K562 (cell line): ENCODE measurements around the gene SLC25A45. TPM values are rescaled to one million over a fixed set of nuclear protein-coding genes. Genes with fewer than 3 reads are reported as not detected.

Source experiments
- ATF2 ChIP-seq: sonication (generic); formaldehyde crosslinking; IDR thresholded peaks from 2 replicates; pipeline ENCODE4 v1.8.1; 2022; ENCODE audit warnings: missing genetic modification reagents
- BCL6 ChIP-seq: fragments of 250-450 bp; sonication (Bioruptor Pico); IDR thresholded peaks from 2 replicates; pipeline ENCODE4 v1.4.0; 2020
- CAMTA2 ChIP-seq: fragments of 250-450 bp; sonication (Bioruptor Pico); conservative IDR thresholded peaks from 2 replicates; pipeline ENCODE4 v1.5.1; 2022
- CBFA2T2 ChIP-seq: fragments of 450-650 bp; conservative IDR thresholded peaks from 2 replicates; pipeline ENCODE4 v1.6.1; 2017; ENCODE audit warnings: mild to moderate bottlenecking
- GATA2 ChIP-seq: sonication (generic); formaldehyde crosslinking; IDR thresholded peaks from 2 replicates; pipeline ENCODE4 v1.4.0; 2020; ENCODE audit warnings: mild to moderate bottlenecking, missing genetic modification reagents
- HES1 ChIP-seq: fragments of 450-650 bp; IDR thresholded peaks from 2 replicates; pipeline ENCODE4 v1.6.1; 2016; ENCODE audit warnings: low read depth, mild to moderate bottlenecking, moderate library complexity
- JUN ChIP-seq, 2 experiments: sonication (generic) in 1 of 2; formaldehyde crosslinking in 1 of 2; IDR thresholded peaks; 2 replicates each; pipeline versions ENCODE4 v1.6.1 to v1.8.0; 2012 to 2022; ENCODE audit warnings: borderline replicate concordance in 2 of 2, mild to moderate bottlenecking in 2 of 2, improper control_type of control experiment in 1 of 2, low read depth in 1 of 2, low read length in 1 of 2, missing genetic modification reagents in 1 of 2
- NEUROD1 ChIP-seq: fragments of 150-350 bp; IDR thresholded peaks from 2 replicates; pipeline ENCODE4 v1.6.1; 2014; ENCODE audit warnings: borderline replicate concordance, low read length, low read depth; ENCODE audit not compliant: partially characterized antibody
- POLR2B ChIP-seq: fragments of 450-650 bp; IDR thresholded peaks from 2 replicates; pipeline ENCODE4 v1.6.1; 2018; ENCODE audit warnings: low read depth; ENCODE audit not compliant: partially characterized antibody
- PREB ChIP-seq: sonication (generic); formaldehyde crosslinking; IDR thresholded peaks from 2 replicates; pipeline ENCODE4 v1.8.1; 2023; ENCODE audit warnings: mild to moderate bottlenecking, missing genetic modification reagents
- RBM34 ChIP-seq: fragments of 200-400 bp; formaldehyde crosslinking; IDR thresholded peaks from 2 replicates; pipeline ENCODE4 v1.6.1; 2018; ENCODE audit warnings: low read length, borderline replicate concordance; ENCODE audit not compliant: insufficient read depth
- RUNX1 ChIP-seq: sonication (generic); IDR thresholded peaks from 2 replicates; pipeline ENCODE4 v1.6.1; 2016; ENCODE audit warnings: antibody characterized with exemption, low read depth
- SIN3B ChIP-seq: fragments of 450-650 bp; IDR thresholded peaks from 2 replicates; pipeline ENCODE4 v1.6.1; 2017; ENCODE audit warnings: low read depth, mild to moderate bottlenecking, moderate library complexity
- SREBF1 ChIP-seq: fragments of 150-350 bp; IDR thresholded peaks from 2 replicates; pipeline ENCODE4 v1.6.1; 2014; ENCODE audit warnings: antibody characterized with exemption, low read depth, low read length, borderline replicate concordance
- THAP7 ChIP-seq: fragments of 250-450 bp; sonication (Bioruptor Pico); IDR thresholded peaks from 2 replicates; pipeline ENCODE4 v1.5.0; 2021
- ZBED1 ChIP-seq: IDR thresholded peaks from 2 replicates; pipeline ENCODE4 v1.6.1; 2014
- ZBTB17 ChIP-seq: fragments of 450-650 bp; formaldehyde crosslinking; IDR thresholded peaks from 2 replicates; pipeline ENCODE4 v1.4.0; 2020; ENCODE audit warnings: mild to moderate bottlenecking
- ZNF197 ChIP-seq: fragments of 200-800 bp; sonication (Bioruptor generic); IDR thresholded peaks from 2 replicates; pipeline ENCODE4 v1.6.1; 2016; ENCODE audit warnings: low read depth, missing genetic modification characterization, missing compliant biosample characterization
- ZNF277 ChIP-seq: fragments of 250-450 bp; sonication (Bioruptor Pico); IDR thresholded peaks from 2 replicates; pipeline ENCODE4 v1.8.0; 2022; ENCODE audit warnings: inconsistent platforms, mild to moderate bottlenecking, moderate library complexity, borderline replicate concordance
- ZNF507 ChIP-seq: conservative IDR thresholded peaks from 2 replicates; pipeline ENCODE4 v1.6.1; 2017; ENCODE audit warnings: missing genetic modification characterization, missing compliant biosample characterization
- ZNF668 ChIP-seq: fragments of 250-450 bp; sonication (Bioruptor Pico); IDR thresholded peaks from 2 replicates; pipeline ENCODE4 v1.8.0; 2022; ENCODE audit warnings: mild to moderate bottlenecking, inconsistent platforms
- polyA plus RNA-seq, 8 experiments: library from polyadenylated mRNA; depleted of rRNA in 4 of 8; stranded (reverse) in 5 of 8; unstranded in 3 of 8; fragments of >200 nt; fragmentation: Nextera tagmentation in 2 of 8; fragmentation: Illumina TruSeq in 1 of 8; extraction: Ambion mirVana in 2 of 8; extraction: Trizol in 1 of 8; gene quantifications; 2 replicates each; pipeline versions ENCODE4 v1.2.1 to v1.2.3, GENCODE V29; 2011 to 2014; ENCODE audit warnings: inconsistent platforms in 1 of 8, missing spikeins in 1 of 8
- total RNA-seq, 7 experiments: library from RNA; depleted of rRNA in 6 of 7; stranded (reverse); fragments of >200 nt in 6 of 7; fragmentation: Illumina TruSeq in 2 of 7; extraction: Trizol in 2 of 7; gene quantifications; 2 replicates each; pipeline versions ENCODE4 v1.2.1 to v1.2.3, GENCODE V29; 2011 to 2021; ENCODE audit warnings: low replicate concordance in 1 of 7
- TF ChIP-seq, protein P1 (sequence below): sonication (generic); formaldehyde crosslinking; IDR thresholded peaks from 2 replicates; pipeline ENCODE4 v1.8.0; 2023; ENCODE audit warnings: mild to moderate bottlenecking, missing genetic modification reagents

SLC25A45 gene
- total and polyA plus RNA-seq, 9 of the 15 experiments (the other 6 are each of a cell fraction or from before 2014, with no cell fraction given): 0.15 to 2.3 (median 0.68) TPM

GRCh38 chr11:65420979-65421793 is 38.7 kb upstream of the SLC25A45 start (continued):
- TF ChIP-seq, protein P1, sequence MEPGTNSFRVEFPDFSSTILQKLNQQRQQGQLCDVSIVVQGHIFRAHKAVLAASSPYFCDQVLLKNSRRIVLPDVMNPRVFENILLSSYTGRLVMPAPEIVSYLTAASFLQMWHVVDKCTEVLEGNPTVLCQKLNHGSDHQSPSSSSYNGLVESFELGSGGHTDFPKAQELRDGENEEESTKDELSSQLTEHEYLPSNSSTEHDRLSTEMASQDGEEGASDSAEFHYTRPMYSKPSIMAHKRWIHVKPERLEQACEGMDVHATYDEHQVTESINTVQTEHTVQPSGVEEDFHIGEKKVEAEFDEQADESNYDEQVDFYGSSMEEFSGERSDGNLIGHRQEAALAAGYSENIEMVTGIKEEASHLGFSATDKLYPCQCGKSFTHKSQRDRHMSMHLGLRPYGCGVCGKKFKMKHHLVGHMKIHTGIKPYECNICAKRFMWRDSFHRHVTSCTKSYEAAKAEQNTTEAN: no peak
- TF ChIP-seq CAMTA2 (no peak), ZNF197 (no peak), ZNF507 (tag) (no peak), SIN3B (no peak), PREB (CRISPR knock-in tag) (no peak), JUN (IDR thresholded peaks at IDR 0.05; ENCODE audit: borderline replicate concordance, low read depth, low read length) (peak; percentile 73; the same call in 1 of the 2 replicates), JUN (CRISPR knock-in tag; IDR thresholded peaks at IDR 0.05; ENCODE audit: borderline replicate concordance) (no peak), BCL6 (CRISPR knock-in tag) (0 out of 2 replicates have a peak, but pooled peaks have one; percentile 28), POLR2B (peak; percentile 69), RBM34 (no peak), ZBTB17 (CRISPR knock-in tag) (peak; percentile 70; the same call in 1 of the 2 replicates), ZBED1 (no peak), RUNX1 (no peak), SREBF1 (peak; percentile 90; the same call in 1 of the 2 replicates), NEUROD1 (peak; percentile 42), ZNF277 (no peak), HES1 (no peak), CBFA2T2 (no peak), ZNF668 (CRISPR knock-in tag) (no peak), ATF2 (CRISPR knock-in tag) (no peak), GATA2 (peak; percentile 31; the same call in 1 of the 2 replicates), THAP7 (CRISPR knock-in tag) (no peak)
